RWPE2 (cell line): ENCODE measurements around the gene LPCAT1.

Source experiments
- ATAC-seq: fragments of 200-7000 bp; cut with Tn5 transposase; 3 replicates; pipeline ENCODE4 v1.9.1; 2021; ENCODE audit warnings: low read depth
- DNase-seq: peaks from one replicate; pipeline ENCODE4 v3.0.0-alpha.2; 2020; ENCODE audit warnings: low spot score
- H3K27ac ChIP-seq: fragments of 450-650 bp; 2 replicates; pipeline ENCODE4 v1.5.1; 2017; ENCODE audit warnings: mild to moderate bottlenecking; ENCODE audit not compliant: poor library complexity, severe bottlenecking
- H3K27me3 ChIP-seq: fragments of 250-450 bp; sonication (Bioruptor Pico); 2 replicates; pipeline ENCODE4 v1.5.1; 2021; ENCODE audit warnings: mild to moderate bottlenecking, moderate library complexity; ENCODE audit not compliant: insufficient read depth, poor library complexity, severe bottlenecking
- H3K36me3 ChIP-seq: fragments of 250-450 bp; sonication (Bioruptor Pico); 2 replicates; pipeline ENCODE4 v1.5.1; 2020; ENCODE audit warnings: low read depth, mild to moderate bottlenecking, moderate library complexity
- H3K4me1 ChIP-seq: fragments of 250-450 bp; sonication (Bioruptor Pico); 2 replicates; pipeline ENCODE4 v1.5.1; 2021; ENCODE audit warnings: mild to moderate bottlenecking, moderate library complexity; ENCODE audit not compliant: insufficient read depth, poor library complexity, severe bottlenecking
- H3K4me3 ChIP-seq: fragments of 250-450 bp; sonication (Bioruptor Pico); 2 replicates; pipeline ENCODE4 v1.5.1; 2021; ENCODE audit warnings: mild to moderate bottlenecking, moderate library complexity; ENCODE audit not compliant: severe bottlenecking
- H3K9me3 ChIP-seq: fragments of 250-450 bp; sonication (Bioruptor Pico); 2 replicates; pipeline ENCODE4 v1.5.1; 2021; ENCODE audit warnings: mild to moderate bottlenecking, moderate library complexity; ENCODE audit not compliant: severe bottlenecking
- CTCF ChIP-seq: fragments of 450-650 bp; IDR thresholded peaks from one replicate; pipeline ENCODE4 v1.5.1; 2017; ENCODE audit warnings: mild to moderate bottlenecking, moderate library complexity; ENCODE audit not compliant: poor library complexity, severe bottlenecking

The LPCAT1 gene

GRCh38 chr5:1526190-1526631, 2.5 kb upstream of the LPCAT1 start:
- no peak for ATAC-seq
- Histone ChIP-seq H3K4me3 (no peak overlapping the region), H3K9me3 (no peaks in the 10 kb centered on the region), H3K4me1 (no peaks in the 10 kb centered on the region), H3K27me3 (no peaks in the 10 kb centered on the region), H3K27ac (no peak overlapping the region), H3K36me3 (peaks cover 7% of the 10 kb centered on the region)
- DNase-seq = peak; percentile 75
- TF ChIP-seq CTCF = no peak

GRCh38 chr5:1525624-1526189, 1.9 kb upstream of the LPCAT1 start:
- Histone ChIP-seq H3K27ac (no peak overlapping the region), H3K27me3 (no peaks in the 10 kb centered on the region), H3K9me3 (no peaks in the 10 kb centered on the region), H3K36me3 (peaks cover 11% of the 10 kb centered on the region), H3K4me1 (no peaks in the 10 kb centered on the region), H3K4me3 (no peak overlapping the region)
- ATAC-seq (no peak), DNase-seq (peak; percentile 47)
- no peak for TF ChIP-seq CTCF

- Histone ChIP-seq H3K27me3 (no peaks in the 10 kb centered on the region), H3K9me3 (no peaks in the 10 kb centered on the region), H3K27ac (no peak overlapping the region), H3K4me1 (no peaks in the 10 kb centered on the region), H3K4me3 (no peak overlapping the region), H3K36me3 (peaks cover 16% of the 10 kb centered on the region)
- no peak for ATAC-seq
- DNase-seq = peak; percentile 74
- TF ChIP-seq CTCF = no peak
Measured at GRCh38 chr5:1524799-1525623, 1.3 kb upstream of the LPCAT1 start.

DNA sequence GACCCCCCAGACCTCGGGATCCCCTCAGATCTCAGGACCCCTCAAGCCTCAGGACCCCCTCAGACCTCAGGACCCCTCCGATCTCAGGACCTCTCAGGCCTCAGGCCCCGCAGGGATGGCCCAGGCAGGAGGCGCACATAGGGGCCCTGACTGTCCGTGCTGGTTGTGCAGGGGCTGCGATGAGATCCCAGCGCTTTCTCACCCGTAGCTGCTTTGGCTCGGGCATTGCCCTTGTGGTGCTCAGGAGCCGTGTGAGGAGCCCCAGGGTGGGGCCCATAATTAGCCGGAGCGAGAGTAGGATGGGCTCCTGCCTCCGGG, 680 bp upstream of the LPCAT1 start:
- ATAC-seq = no peak
- H3K4me1 ChIP-seq = no peaks in the 10 kb centered on the region
- H3K36me3 ChIP-seq = peaks cover 21% of the 10 kb centered on the region
- TF ChIP-seq CTCF = no peak
- DNase-seq = no peak
- no peaks in the 10 kb centered on the region for H3K9me3 ChIP-seq
- peak overlapping the region; percentile 100 for H3K4me3 ChIP-seq
- no peaks in the 10 kb centered on the region for H3K27me3 ChIP-seq
- H3K27ac ChIP-seq = peak overlapping the region; percentile 61

GRCh38 chr5:1523480-1523792, 324 bp downstream of the LPCAT1 start:
- Histone ChIP-seq H3K9me3 (no peaks in the 10 kb centered on the region), H3K27ac (peak overlapping the region; percentile 61), H3K27me3 (no peaks in the 10 kb centered on the region), H3K36me3 (peaks cover 32% of the 10 kb centered on the region), H3K4me1 (no peaks in the 10 kb centered on the region), H3K4me3 (peak overlapping the region; percentile 100)
- TF ChIP-seq CTCF = no peak
- ATAC-seq (no peak), DNase-seq (peak; percentile 43)
